IPS DF 6.9 (cell line): ENCODE measurements around the gene FBXW5.

Source experiments
- DNase-seq: peaks from one replicate; pipeline ENCODE4 v3.0.0-alpha.2; 2013; ENCODE audit warnings: low read depth, low spot score
- H3K27ac ChIP-seq: one replicate; pipeline ENCODE4 v1.5.1; 2013; ENCODE audit warnings: low read length, control low read depth
- H3K27me3 ChIP-seq: 2 replicates; pipeline ENCODE4 v1.6.1; 2013; ENCODE audit warnings: mild to moderate bottlenecking, low read length; ENCODE audit not compliant: control insufficient read depth, insufficient read depth
- H3K36me3 ChIP-seq: 2 replicates; pipeline ENCODE4 v1.6.1; 2013; ENCODE audit warnings: low read length; ENCODE audit not compliant: control insufficient read depth, insufficient read depth
- H3K4me1 ChIP-seq: 2 replicates; pipeline ENCODE4 v1.6.1; 2013; ENCODE audit warnings: low read length; ENCODE audit not compliant: control insufficient read depth, insufficient read depth
- H3K4me3 ChIP-seq: 2 replicates; pipeline ENCODE4 v1.5.1; 2013; ENCODE audit warnings: mild to moderate bottlenecking, low read length
- H3K9me3 ChIP-seq: 2 replicates; pipeline ENCODE4 v1.6.1; 2013; ENCODE audit warnings: low read length, inconsistent platforms; ENCODE audit not compliant: control insufficient read depth, insufficient read depth
- WGBS: extraction: QIAGEN DNeasy Blood & Tissue Kit; methylation state at CpG from one replicate; pipeline ENCODE4 v1.1.7; 2013; ENCODE audit warnings: mixed read lengths, missing lambda C conversion rate; ENCODE audit not compliant: insufficient read length, insufficient coverage; 5-methylcytosine and 5-hydroxymethylcytosine counted together

The FBXW5 gene

GRCh38 chr9:136965771-136966484 is 21.4 kb upstream of the FBXW5 start:
- Histone ChIP-seq H3K27ac (no peak overlapping the region), H3K4me3 (no peak overlapping the region), H3K4me1 (peaks cover 5% of the 10 kb centered on the region; the same call in 1 of the 2 replicates), H3K9me3 (no peaks in the 10 kb centered on the region), H3K36me3 (no peaks in the 10 kb centered on the region), H3K27me3 (no peaks in the 10 kb centered on the region)
- WGBS: no CpG with 5 or more reads among the region's 23 CpGs
- no peak for DNase-seq

GRCh38 chr9:136964833-136965422 is 20.4 kb upstream of the FBXW5 start:
- Histone ChIP-seq H3K4me1 (peaks cover 5% of the 10 kb centered on the region; the same call in 1 of the 2 replicates), H3K27me3 (no peaks in the 10 kb centered on the region)
- no CpG with 5 or more reads among the region's 26 CpGs for WGBS

GRCh38 chr9:136964171-136964689 is 19.7 kb upstream of the FBXW5 start:
- no peak overlapping the region for H3K27ac ChIP-seq
- WGBS: no CpG with 5 or more reads among the region's 22 CpGs
- no peak overlapping the region for H3K4me3 ChIP-seq

More at GRCh38 chr9:136964833-136965422, 20.4 kb upstream of the FBXW5 start:
- Histone ChIP-seq H3K4me3 (no peak overlapping the region), H3K27ac (no peak overlapping the region), H3K9me3 (no peaks in the 10 kb centered on the region), H3K36me3 (no peaks in the 10 kb centered on the region)
- DNase-seq: no peak

GRCh38 chr9:136963751-136964150 is 19.2 kb upstream of the FBXW5 start:
- Histone ChIP-seq H3K4me3 (no peak overlapping the region), H3K36me3 (no peaks in the 10 kb centered on the region), H3K9me3 (no peaks in the 10 kb centered on the region), H3K27me3 (no peaks in the 10 kb centered on the region), H3K27ac (no peak overlapping the region), H3K4me1 (peaks cover 5% of the 10 kb centered on the region; the same call in 1 of the 2 replicates)
- no peak for DNase-seq
- no CpG with 5 or more reads among the region's 12 CpGs for WGBS

More at GRCh38 chr9:136964171-136964689, 19.7 kb upstream of the FBXW5 start:
- no peak for DNase-seq
- Histone ChIP-seq H3K27me3 (no peaks in the 10 kb centered on the region), H3K9me3 (no peaks in the 10 kb centered on the region), H3K4me1 (peaks cover 5% of the 10 kb centered on the region; the same call in 1 of the 2 replicates), H3K36me3 (no peaks in the 10 kb centered on the region)

- no peak for DNase-seq
- Histone ChIP-seq H3K9me3 (no peaks in the 10 kb centered on the region), H3K27me3 (no peaks in the 10 kb centered on the region), H3K4me3 (no peak overlapping the region), H3K36me3 (no peaks in the 10 kb centered on the region), H3K27ac (no peak overlapping the region), H3K4me1 (peaks cover 5% of the 10 kb centered on the region; the same call in 1 of the 2 replicates)
- no CpG with 5 or more reads among the region's 15 CpGs for WGBS
These were observed 18.8 kb upstream of the FBXW5 start for GRCh38 chr9:136963341-136963740.

GRCh38 chr9:136962701-136963248 is 18.2 kb upstream of the FBXW5 start:
- no peak overlapping the region for H3K27ac ChIP-seq
- H3K9me3 ChIP-seq: no peaks in the 10 kb centered on the region
- no peaks in the 10 kb centered on the region for H3K36me3 ChIP-seq
- peaks cover 5% of the 10 kb centered on the region; the same call in 1 of the 2 replicates for H3K4me1 ChIP-seq
- DNase-seq: no peak
- H3K27me3 ChIP-seq: no peaks in the 10 kb centered on the region
- no peak overlapping the region for H3K4me3 ChIP-seq
- no CpG with 5 or more reads among the region's 11 CpGs for WGBS

GRCh38 chr9:136962163-136962562 is 17.6 kb upstream of the FBXW5 start:
- DNase-seq: no peak
- Histone ChIP-seq H3K4me3 (no peak overlapping the region), H3K27ac (no peak overlapping the region), H3K4me1 (peaks cover 5% of the 10 kb centered on the region; the same call in 1 of the 2 replicates), H3K36me3 (no peaks in the 10 kb centered on the region), H3K9me3 (no peaks in the 10 kb centered on the region), H3K27me3 (no peaks in the 10 kb centered on the region)
- WGBS: no CpG with 5 or more reads among the region's 9 CpGs

GRCh38 chr9:136961279-136962065 is 16.9 kb upstream of the FBXW5 start:
- no CpG with 5 or more reads among the region's 23 CpGs for WGBS
- Histone ChIP-seq H3K27me3 (no peaks in the 10 kb centered on the region), H3K27ac (no peak overlapping the region), H3K4me1 (peaks cover 5% of the 10 kb centered on the region; the same call in 1 of the 2 replicates), H3K4me3 (no peak overlapping the region), H3K9me3 (no peaks in the 10 kb centered on the region), H3K36me3 (no peaks in the 10 kb centered on the region)
- no peak for DNase-seq

- no peaks in the 10 kb centered on the region for H3K27me3 ChIP-seq
- peaks cover 3% of the 10 kb centered on the region; the same call in 1 of the 2 replicates for H3K4me1 ChIP-seq
- H3K27ac ChIP-seq: no peak overlapping the region
- no peaks in the 10 kb centered on the region for H3K9me3 ChIP-seq
- WGBS: no CpG with 5 or more reads among the region's 15 CpGs
- DNase-seq: no peak
- no peaks in the 10 kb centered on the region for H3K36me3 ChIP-seq
- no peak overlapping the region for H3K4me3 ChIP-seq
These were observed 16.4 kb upstream of the FBXW5 start for GRCh38 chr9:136960938-136961275.
